ENCODE data around the gene FGF11. TPM values are rescaled to one million over a fixed set of nuclear protein-coding genes. Genes with fewer than 3 reads are reported as not detected.

The FGF11 gene
- total RNA-seq, 2 experiments from 2014 or later: 16.6 to 18.8 TPM

DNA sequence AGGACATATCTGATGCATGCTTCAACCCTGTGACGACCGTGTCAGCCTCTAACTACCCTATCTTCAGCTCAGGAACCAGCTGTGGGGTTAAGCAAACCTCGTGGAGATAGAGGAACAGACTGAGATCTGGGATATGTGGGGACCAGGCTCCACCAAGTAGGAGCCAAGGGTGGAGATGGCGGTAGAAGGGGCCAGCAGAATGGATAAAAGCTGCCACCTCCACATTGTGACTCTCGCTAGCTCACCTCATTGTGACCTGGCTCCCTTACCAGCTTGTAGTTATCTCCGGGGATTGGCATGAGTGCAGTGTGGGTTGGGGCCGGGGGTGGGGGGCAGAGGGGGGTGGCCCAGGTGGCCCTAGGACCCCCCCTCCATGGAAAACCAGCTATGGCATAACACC lies 14.0 kb upstream of the FGF11 start, which contains the start of gene SPEM2:
Gene SPEM2 (plus strand): TSS at position 301 of the 400 bp plus-strand sequence. CDS start 73 bp downstream, at position 374.
- CTCF ChIA-PET: interaction anchor here (4.4 kb wide), 1 partner anchor 10 kb away, joined by 15 read pairs; the partner anchor contains the start of gene TMEM102
- POLR2A ChIA-PET: interaction anchor here (0.7 kb wide), 1 partner anchor 11 kb away, joined by 3 read pairs; no protein-coding TSS in a partner anchor
- H3K4me3 Mint-ChIP-seq: no peak within 1 kb of the TSS
- no peaks in the 10 kb centered on the region for H3K4me1 Mint-ChIP-seq (ENCODE audit: low read depth)
- no peaks in the 10 kb centered on the region for H3K36me3 Mint-ChIP-seq (ENCODE audit: low read depth)
- no peak for ATAC-seq
- H3K27me3 Mint-ChIP-seq (ENCODE audit: low read depth): no peaks in the 10 kb centered on the region
- DNase-seq: no peak
- no peaks in the 10 kb centered on the region for H3K9me3 Mint-ChIP-seq (ENCODE audit: insufficient read depth)
- peak within 1 kb of the TSS; percentile 11 for H3K27ac Mint-ChIP-seq

- DNase-seq: no peak
- no peak overlapping the region for H3K4me3 Mint-ChIP-seq
- CTCF ChIA-PET: interaction anchor here (4.4 kb wide), 1 partner anchor 10 kb away, joined by 15 read pairs; the partner anchor contains the start of gene TMEM102
- no peaks in the 10 kb centered on the region for H3K27me3 Mint-ChIP-seq (ENCODE audit: low read depth)
- H3K36me3 Mint-ChIP-seq (ENCODE audit: low read depth): no peaks in the 10 kb centered on the region
- no peaks in the 10 kb centered on the region for H3K9me3 Mint-ChIP-seq (ENCODE audit: insufficient read depth)
- POLR2A ChIA-PET: interaction anchor here (0.7 kb wide), 1 partner anchor 10 kb away, joined by 3 read pairs; no protein-coding TSS in a partner anchor
- no peaks in the 10 kb centered on the region for H3K4me1 Mint-ChIP-seq (ENCODE audit: low read depth)
- no peak for ATAC-seq
- H3K27ac Mint-ChIP-seq: no peak overlapping the region
These were observed 13.6 kb upstream of the FGF11 start for GRCh38 chr17:7425756-7426155.

DNA sequence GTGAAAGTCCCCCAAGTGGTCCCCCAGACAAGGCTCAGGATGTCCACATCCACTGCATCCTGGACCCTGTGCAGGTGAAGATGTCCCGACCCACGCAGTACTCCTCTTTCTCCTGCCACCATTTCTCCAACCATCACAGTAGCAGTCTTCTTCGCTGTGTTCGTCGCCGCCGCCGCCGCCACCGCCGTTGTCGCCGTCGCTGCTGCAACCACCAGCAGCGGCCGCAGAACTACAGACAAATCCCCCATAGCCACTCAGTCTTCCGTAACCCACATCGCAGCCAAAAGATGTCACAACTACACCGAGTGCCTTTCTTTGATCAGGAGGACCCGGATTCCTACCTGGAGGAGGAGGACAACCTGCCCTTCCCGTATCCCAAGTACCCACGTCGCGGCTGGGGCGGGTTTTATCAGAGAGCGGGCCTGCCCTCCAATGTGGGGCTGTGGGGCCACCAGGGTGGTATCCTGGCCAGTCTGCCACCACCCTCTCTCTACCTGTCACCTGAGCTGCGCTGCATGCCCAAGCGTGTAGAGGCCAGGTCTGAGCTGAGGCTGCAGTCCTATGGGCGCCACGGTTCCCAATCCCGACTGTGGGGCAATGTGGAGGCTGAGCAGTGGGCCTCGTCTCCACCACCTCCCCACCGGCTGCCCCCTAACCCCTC lies 13.0 kb upstream of the FGF11 start:
- H3K4me3 Mint-ChIP-seq: no peak overlapping the region
- H3K27me3 Mint-ChIP-seq (ENCODE audit: low read depth): no peaks in the 10 kb centered on the region
- no peak overlapping the region for H3K27ac Mint-ChIP-seq
- ChIA-PET POLR2A (no interaction called here), CTCF (interaction anchor here (4.4 kb wide), 1 partner anchor 9 kb away, joined by 15 read pairs; the partner anchor contains the start of gene TMEM102)
- no peaks in the 10 kb centered on the region for H3K4me1 Mint-ChIP-seq (ENCODE audit: low read depth)
- ATAC-seq (no peak), DNase-seq (no peak)
- no peaks in the 10 kb centered on the region for H3K9me3 Mint-ChIP-seq (ENCODE audit: insufficient read depth)
- no peaks in the 10 kb centered on the region for H3K36me3 Mint-ChIP-seq (ENCODE audit: low read depth)

- Mint-ChIP-seq H3K36me3 (ENCODE audit: low read depth) (no peaks in the 10 kb centered on the region), H3K9me3 (ENCODE audit: insufficient read depth) (no peaks in the 10 kb centered on the region), H3K4me3 (no peak overlapping the region), H3K4me1 (ENCODE audit: low read depth) (no peaks in the 10 kb centered on the region), H3K27ac (no peak overlapping the region), H3K27me3 (ENCODE audit: low read depth) (no peaks in the 10 kb centered on the region)
- ChIA-PET CTCF (interaction anchor here (4.4 kb wide), 1 partner anchor 8 kb away, joined by 15 read pairs; the partner anchor contains the start of gene TMEM102), POLR2A (interaction anchor here (0.8 kb wide), 1 partner anchor 9 kb away, joined by 3 read pairs; the partner anchor contains the start of gene TMEM102)
- ATAC-seq (no peak), DNase-seq (no peak)
These were observed 12.3 kb upstream of the FGF11 start for GRCh38 chr17:7426896-7427489.

GRCh38 chr17:7427549-7427948 lies 11.8 kb upstream of the FGF11 start:
- no peaks in the 10 kb centered on the region for H3K9me3 Mint-ChIP-seq (ENCODE audit: insufficient read depth)
- CTCF ChIA-PET: no interaction called here
- no peaks in the 10 kb centered on the region for H3K36me3 Mint-ChIP-seq (ENCODE audit: low read depth)
- no peak for ATAC-seq
- H3K27ac Mint-ChIP-seq: no peak overlapping the region
- H3K4me3 Mint-ChIP-seq: no peak overlapping the region
- H3K4me1 Mint-ChIP-seq (ENCODE audit: low read depth): no peaks in the 10 kb centered on the region
- DNase-seq: no peak
- POLR2A ChIA-PET: interaction anchor here (0.8 kb wide), 1 partner anchor 8 kb away, joined by 3 read pairs; the partner anchor contains the start of gene TMEM102
- no peaks in the 10 kb centered on the region for H3K27me3 Mint-ChIP-seq (ENCODE audit: low read depth)

DNA sequence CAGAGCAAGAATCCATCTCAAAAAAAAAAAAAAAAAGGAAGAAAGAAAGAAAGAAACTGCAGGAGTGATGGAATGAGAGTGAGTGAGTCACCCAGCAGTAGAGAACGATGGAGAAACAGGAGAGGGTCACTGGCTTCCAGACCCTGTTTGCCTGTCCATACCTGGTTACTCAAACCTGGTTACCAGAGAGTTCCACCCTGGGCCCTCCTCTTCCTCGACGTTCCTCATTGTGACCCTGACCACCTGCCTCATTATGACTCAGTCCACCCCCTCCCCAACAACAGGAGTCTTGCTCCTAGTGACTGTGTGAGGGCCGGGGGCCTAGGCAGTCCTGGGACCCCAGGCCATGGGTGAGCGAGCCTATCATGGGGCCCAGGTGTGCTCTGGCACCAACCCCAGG lies 10.8 kb upstream of the FGF11 start, which contains the start of gene SPEM3:
Gene SPEM3 (plus strand): TSS at position 301 of the 400 bp plus-strand sequence. CDS start 46 bp downstream, at position 347.
- Mint-ChIP-seq H3K4me1 (ENCODE audit: low read depth) (no peaks in the 10 kb centered on the region), H3K27me3 (ENCODE audit: low read depth) (no peaks in the 10 kb centered on the region), H3K4me3 (no peak within 1 kb of the TSS), H3K36me3 (ENCODE audit: low read depth) (no peaks in the 10 kb centered on the region), H3K27ac (no peak within 1 kb of the TSS), H3K9me3 (ENCODE audit: insufficient read depth) (no peaks in the 10 kb centered on the region)
- ATAC-seq (no peak), DNase-seq (no peak)
- POLR2A ChIA-PET: no interaction called here
- CTCF ChIA-PET: no interaction called here

- ATAC-seq: no peak
- CTCF ChIA-PET: no interaction called here
These were observed 9.6 kb upstream of the FGF11 start for GRCh38 chr17:7429722-7430121.

GRCh38 chr17:7431231-7431630 lies 8.1 kb upstream of the FGF11 start:
- no peak overlapping the region for H3K4me3 Mint-ChIP-seq
- H3K27me3 Mint-ChIP-seq (ENCODE audit: low read depth): no peaks in the 10 kb centered on the region
- peaks cover 8% of the 10 kb centered on the region for H3K4me1 Mint-ChIP-seq (ENCODE audit: low read depth)
- ChIA-PET CTCF (interaction anchor here (0.8 to 6.7 kb wide), 3 partner anchors 76 to 149 kb away, joined by 3 to 83 read pairs (median 6); partner anchors contain the start of genes SENP3 and TMEM95), POLR2A (interaction anchor here (1.4 kb wide), 1 partner anchor 256 kb away, joined by 6 read pairs; the partner anchor contains the start of gene TP53)
- no peak for DNase-seq
- no peaks in the 10 kb centered on the region for H3K36me3 Mint-ChIP-seq (ENCODE audit: low read depth)
- no peaks in the 10 kb centered on the region for H3K9me3 Mint-ChIP-seq (ENCODE audit: insufficient read depth)
- H3K27ac Mint-ChIP-seq: no peak overlapping the region
- ATAC-seq: no peak

More at GRCh38 chr17:7429722-7430121, 9.6 kb upstream of the FGF11 start:
- H3K4me3 Mint-ChIP-seq: no peak overlapping the region
- POLR2A ChIA-PET: no interaction called here
- no peak for DNase-seq
- no peak overlapping the region for H3K27ac Mint-ChIP-seq
- H3K4me1 Mint-ChIP-seq (ENCODE audit: low read depth): peaks cover under 1% of the 10 kb centered on the region
- no peaks in the 10 kb centered on the region for H3K9me3 Mint-ChIP-seq (ENCODE audit: insufficient read depth)
- H3K36me3 Mint-ChIP-seq (ENCODE audit: low read depth): no peaks in the 10 kb centered on the region
- no peaks in the 10 kb centered on the region for H3K27me3 Mint-ChIP-seq (ENCODE audit: low read depth)

DNA sequence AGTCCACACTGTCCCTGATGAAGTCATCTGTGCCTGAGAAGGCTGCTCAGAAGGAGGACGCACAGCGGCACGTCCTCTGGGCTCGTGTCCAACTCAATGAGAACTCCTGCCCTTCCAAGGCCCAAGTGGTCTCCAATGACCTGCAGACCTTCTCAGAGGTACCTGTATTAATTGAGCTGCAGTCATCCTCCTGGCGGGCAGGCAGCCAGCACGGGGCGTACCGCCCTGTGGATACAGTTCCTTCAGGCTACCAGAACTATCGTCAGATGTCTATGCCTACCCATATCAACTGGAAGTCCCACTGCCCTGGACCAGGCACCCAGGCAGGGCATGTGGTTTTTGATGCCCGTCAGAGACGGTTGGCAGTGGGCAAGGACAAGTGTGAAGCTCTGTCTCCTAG lies 7.0 kb upstream of the FGF11 start:
- no peak for DNase-seq
- H3K9me3 Mint-ChIP-seq (ENCODE audit: insufficient read depth): no peaks in the 10 kb centered on the region
- POLR2A ChIA-PET: interaction anchor here (0.6 to 1.4 kb wide), 4 partner anchors 12 to 255 kb away, joined by 3 to 6 read pairs (median 4); partner anchors contain the start of gene TP53
- H3K4me3 Mint-ChIP-seq: no peak overlapping the region
- peaks cover 4% of the 10 kb centered on the region for H3K36me3 Mint-ChIP-seq (ENCODE audit: low read depth)
- CTCF ChIA-PET: interaction anchor here (0.8 to 6.7 kb wide), 3 partner anchors 77 to 150 kb away, joined by 3 to 83 read pairs (median 6); partner anchors contain the start of genes SENP3 and TMEM95
- no peak for ATAC-seq
- no peak overlapping the region for H3K27ac Mint-ChIP-seq
- H3K4me1 Mint-ChIP-seq (ENCODE audit: low read depth): peaks cover 17% of the 10 kb centered on the region
- no peaks in the 10 kb centered on the region for H3K27me3 Mint-ChIP-seq (ENCODE audit: low read depth)

DNA sequence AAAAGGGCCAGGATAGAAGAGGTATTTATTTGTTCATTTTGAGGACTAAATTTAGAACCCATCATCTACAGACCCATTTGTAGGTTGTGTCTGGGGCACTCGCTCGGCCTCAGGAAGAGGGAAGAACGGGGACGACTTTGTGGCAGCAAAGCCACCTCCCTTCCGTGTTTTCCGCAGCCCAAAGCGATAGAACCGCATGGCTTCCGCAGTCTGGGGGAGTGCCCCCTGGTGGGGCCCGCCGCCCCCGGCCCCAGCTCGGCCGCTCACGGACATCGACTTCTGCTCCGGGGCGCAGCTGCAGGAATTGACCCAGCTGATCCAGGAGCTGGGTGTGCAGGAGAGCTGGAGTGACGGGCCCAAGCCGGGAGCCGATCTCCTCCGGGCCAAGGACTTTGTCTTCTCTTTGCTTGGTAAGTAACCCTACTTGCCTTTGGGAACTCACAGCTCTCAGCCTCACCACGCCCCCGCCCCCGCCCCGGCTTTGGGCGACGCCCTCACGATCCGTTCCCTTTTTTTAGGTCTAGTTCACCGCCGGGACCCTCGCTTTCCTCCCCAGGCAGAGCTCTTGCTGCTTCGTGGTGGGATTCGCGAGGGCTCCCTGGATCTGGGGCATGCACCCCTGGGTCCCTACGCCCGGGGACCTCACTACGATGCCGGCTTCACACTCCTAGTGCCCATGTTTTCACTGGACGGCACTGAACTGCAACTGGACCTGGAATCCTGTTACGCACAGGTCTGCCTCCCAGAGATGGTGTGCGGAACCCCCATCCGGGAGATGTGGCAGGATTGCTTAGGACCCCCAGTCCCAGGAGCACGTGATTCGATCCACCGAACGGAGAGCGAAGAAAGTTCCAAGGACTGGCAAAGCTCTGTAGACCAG lies 3.4 kb upstream of the FGF11 start:
- Mint-ChIP-seq H3K27ac (peak overlapping the region; percentile 98), H3K9me3 (ENCODE audit: insufficient read depth) (no peaks in the 10 kb centered on the region), H3K4me3 (peak overlapping the region; percentile 95), H3K36me3 (ENCODE audit: low read depth) (peaks cover 13% of the 10 kb centered on the region), H3K27me3 (ENCODE audit: low read depth) (peaks cover 15% of the 10 kb centered on the region), H3K4me1 (ENCODE audit: low read depth) (peaks cover 43% of the 10 kb centered on the region)
- peak; percentile 35 for ATAC-seq
- CTCF ChIA-PET: interaction anchor here (0.6 to 6.7 kb wide), 44 partner anchors 10 to 390 kb away, joined by 3 to 83 read pairs (median 5); partner anchors contain the start of genes ACAP1, CHRNB1, GABARAP and MPDU1
- peak; percentile 75 for DNase-seq
- POLR2A ChIA-PET: interaction anchor here (0.8 to 3.8 kb wide), 24 partner anchors 8 to 252 kb away, joined by 3 to 41 read pairs (median 4); partner anchors contain the start of genes ACAP1, CTDNEP1, NLGN2 and POLR2A

All from activated CD8-positive, alpha-beta T cell treated with anti-CD3 and anti-CD28 coated beads, Interleukin-2, amount 10 ng/mL, durations not matched to agents 7 days and 5 days (primary cell).